Activated effector memory CD4-positive, alpha-beta T cell treated with anti-CD3 and anti-CD28 coated beads, Interleukin-2, amount 50 U/mL, for 16 hours (primary cell): ENCODE results near the gene CD300E.
"Not testable (repeated sequence)": the region's sequence is repeated elsewhere in the genome, so short reads cannot be mapped to it uniquely, and the experiment has no call there.

Experiments used
- DNase-seq: peaks from one replicate; pipeline ENCODE4 v3.0.0-alpha.2; 2020

The CD300E gene

DNA sequence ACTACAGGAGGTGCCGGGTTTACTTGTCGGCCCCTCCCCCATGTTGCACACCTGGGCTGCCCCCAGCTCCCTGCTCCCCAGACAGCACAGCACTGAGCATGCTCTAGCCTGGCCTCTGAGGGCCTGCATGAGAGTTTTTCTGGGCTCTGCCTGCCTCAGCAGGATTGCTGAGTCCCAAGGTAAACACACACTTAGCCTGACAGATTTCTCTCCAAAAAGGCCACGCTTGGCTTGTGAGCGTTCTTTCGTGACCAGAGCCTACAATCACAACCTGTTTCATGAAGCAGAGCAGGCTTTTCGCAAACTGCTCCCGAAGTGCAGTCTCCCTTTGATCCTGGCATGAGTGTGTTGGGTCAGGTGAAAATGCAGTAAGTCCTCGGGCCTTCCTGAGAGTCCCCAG is 9.8 kb upstream of the CD300E start:
- DNase-seq: no peak

DNA sequence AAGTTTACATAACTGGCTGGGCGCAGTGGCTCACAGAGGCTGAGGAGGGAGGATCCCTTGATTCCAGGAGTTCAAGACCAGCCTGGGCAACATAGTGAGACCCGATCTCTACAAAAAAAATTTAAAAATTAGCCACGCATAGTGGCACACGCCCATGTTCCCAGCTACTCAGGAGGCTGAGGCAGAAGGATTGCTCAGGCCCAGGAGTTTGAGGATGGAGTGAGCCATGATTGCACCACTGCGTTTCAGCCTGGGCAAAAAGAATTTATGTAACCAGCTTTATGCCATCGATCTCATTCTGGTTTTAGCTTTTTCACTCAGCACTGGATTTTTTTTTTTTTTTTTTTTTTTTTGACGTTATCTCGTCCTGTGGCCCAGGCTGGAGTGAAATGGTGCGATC is 9.1 kb upstream of the CD300E start:
- DNase-seq: no peak

DNA sequence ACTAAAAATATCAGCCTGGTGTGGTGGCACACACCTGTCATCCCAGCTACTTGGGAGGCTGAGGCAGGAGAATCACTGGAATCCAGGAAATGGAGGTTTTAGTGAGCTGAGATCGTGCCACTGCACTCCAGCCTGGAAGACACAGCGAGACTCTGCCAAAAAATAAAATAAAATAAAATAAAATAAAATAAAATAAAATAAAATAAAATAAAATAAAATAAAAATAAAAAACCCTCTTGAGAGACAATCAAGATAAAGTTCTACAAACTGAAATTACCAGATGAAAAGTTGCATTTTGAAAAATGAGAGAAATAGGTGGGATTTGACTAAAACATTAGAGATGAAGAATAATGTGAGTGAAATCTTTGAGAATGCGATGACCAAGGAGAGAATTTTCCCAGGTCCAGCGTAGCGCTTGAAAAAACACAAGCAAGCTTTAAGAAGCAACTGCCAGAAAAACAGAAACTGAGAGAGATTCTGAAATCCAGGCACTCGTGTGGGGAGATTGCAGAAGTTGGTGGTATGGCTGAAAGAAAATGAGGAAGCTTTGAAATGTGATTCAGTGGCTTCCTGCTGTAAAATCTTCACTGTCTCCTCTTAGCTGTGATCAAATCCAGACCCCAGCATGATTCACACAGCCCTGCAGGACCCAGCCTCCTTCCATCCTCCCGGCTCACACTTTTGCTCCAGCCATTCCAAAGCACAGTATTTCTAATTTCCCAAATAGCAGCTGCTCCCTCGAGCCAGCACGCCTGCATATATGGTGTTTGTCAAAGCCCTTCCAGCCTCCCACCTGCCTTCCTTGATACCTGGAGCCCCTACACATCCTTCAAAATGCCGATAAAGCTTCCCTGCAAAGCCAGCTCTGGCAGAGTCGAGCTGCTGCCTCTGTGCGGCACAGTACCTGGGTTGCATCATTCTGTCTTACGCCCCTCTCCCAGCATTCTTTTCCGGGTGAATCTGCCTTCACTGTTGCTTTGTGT is 8.2 kb upstream of the CD300E start:
- no peak for DNase-seq

DNA sequence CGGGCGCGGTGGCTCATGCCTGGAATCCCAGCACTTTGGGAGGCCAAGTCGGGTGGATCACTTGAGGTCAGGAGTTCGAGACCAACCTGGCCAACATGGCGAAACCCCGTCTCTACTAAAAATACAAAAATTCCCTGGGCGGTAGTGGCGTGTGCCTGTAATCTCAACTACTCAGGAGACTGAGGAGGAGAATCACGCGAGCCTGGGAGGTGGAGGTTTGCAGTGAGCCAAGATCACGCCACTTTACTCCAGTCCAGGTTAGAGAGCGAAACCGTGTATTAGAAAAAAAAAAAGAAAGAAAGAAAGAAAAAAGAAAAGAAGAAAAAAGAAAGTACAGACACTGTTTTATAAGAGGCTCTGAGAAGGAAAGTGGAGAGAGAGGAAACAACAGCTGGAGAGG is 6.7 kb upstream of the CD300E start:
- not testable (repeated sequence) for DNase-seq

DNA sequence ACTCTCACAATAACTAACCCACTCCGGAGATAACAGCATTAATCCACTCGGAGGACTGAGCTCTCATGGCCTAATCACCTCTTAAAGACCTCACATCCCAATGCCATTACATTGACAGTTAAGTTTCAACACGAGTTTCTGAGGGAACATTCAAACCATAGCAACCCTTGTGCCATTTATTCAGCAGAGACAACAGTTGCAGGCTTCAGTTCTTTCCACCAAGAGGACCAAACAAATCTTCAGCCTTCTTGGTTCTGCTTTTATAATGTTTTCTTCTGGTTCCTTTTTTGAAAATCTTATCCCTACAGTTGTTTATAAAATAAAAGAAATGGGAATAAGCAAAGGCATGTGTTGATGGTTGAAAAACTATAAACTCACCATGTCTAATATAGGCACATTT is 2.1 kb upstream of the CD300E start:
- no peak for DNase-seq

DNA sequence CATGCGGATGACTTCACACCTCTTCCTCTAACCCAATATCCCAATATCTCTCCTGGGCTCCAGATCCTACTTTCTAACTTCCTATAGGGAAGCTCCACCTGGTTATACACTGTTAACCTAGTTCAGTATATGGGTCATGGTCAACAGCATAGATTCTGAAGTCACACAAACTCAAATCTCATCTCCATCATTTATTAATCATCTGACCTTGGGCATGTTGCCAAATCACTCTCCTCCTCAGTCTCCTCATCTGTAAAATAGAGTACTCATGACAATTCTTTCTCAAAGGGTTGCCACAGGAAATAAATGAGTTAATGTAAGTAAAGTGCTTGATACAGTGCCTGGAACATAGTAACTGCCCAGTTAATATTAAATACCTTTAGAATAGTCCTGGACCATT is 593 bp upstream of the CD300E start:
- DNase-seq: no peak

DNA sequence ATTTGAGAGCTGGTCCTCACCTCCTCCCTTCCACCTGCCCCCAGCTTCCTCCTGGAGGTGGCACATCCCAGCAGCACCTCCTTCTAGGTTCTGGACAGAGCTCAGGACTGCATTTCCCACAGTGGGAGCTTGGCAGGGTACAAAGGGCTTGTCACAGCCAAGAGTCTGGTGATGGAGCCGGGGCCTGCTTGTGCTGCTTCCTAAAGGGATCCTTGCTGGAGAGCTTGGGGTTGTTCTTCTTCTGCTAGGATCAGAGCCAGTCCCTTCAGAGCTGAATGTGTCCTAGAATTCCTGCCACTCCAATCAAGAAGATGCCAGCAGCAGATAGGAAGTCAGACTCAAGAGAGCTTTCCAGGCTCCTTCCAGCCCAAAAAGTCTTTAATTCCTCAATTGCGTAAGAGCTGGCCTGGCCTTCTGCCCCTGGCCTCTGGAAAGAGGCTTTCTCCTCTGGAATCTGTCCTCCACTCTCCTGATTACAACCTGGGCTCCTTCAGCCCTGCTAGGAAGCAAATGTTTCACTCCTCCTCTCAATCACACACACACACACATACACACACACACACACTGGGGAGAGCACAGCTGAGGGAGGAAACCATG is 4.4 kb downstream of the CD300E start:
- no peak for DNase-seq

DNA sequence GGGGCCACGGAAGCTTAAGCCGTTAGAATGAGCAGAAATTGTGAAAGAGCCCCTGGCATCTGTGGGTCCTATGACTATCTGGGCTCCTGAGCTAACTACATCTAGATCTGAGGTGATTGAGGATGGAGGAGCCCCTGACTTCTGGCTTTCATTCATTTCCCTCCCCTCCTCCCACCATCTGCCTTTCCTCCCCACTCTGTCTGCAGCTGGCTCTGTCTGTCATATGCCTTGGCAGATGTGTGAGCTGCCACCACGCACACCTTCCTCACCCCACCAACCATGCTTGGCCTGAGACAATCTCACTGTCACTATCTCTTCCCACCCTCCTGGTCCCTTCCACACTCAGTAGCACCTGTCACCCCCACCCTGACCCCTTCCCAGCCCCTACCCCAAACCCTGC is 5.1 kb downstream of the CD300E start:
- no peak for DNase-seq

DNA sequence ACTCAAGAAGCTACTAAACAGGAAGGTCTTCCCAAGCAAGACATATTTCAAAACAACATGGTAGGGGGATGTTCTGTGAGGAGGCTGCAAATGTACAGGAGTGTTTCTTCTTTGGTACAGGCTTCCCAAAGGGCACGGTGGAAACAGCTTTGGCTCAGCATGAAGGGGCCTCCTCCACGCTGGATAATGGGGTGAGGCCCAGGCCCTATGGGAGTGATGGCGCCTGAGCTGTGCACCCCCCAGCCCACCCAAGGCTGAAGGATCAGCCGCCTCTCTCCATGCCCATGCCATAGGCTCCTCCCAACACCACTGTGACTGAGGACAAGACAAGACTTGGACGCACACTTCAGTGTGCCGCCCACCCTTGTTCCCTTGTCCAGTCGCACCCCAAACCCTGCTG is 6.8 kb downstream of the CD300E start:
- DNase-seq: no peak

DNA sequence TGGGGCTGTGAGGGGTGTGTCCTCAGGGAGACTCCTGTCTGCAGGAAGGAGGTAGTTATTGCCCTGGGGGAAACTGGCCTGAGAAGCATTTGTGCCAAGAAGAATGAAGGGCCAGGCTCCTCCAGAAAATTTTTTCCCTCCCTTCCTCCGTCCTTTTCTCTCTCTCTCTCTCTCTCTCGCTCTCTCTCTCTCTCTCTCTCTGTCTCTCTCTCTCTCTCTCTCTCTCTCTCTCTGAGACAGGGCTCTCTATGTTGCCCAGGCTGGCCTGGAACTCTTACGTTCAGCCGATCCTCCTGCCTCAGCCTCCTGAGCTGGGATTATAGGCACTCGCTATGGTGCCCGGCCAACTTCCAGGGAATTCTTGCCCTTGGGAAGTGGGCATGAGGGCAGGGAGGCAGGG is 11.5 kb downstream of the CD300E start:
- DNase-seq: no peak

DNA sequence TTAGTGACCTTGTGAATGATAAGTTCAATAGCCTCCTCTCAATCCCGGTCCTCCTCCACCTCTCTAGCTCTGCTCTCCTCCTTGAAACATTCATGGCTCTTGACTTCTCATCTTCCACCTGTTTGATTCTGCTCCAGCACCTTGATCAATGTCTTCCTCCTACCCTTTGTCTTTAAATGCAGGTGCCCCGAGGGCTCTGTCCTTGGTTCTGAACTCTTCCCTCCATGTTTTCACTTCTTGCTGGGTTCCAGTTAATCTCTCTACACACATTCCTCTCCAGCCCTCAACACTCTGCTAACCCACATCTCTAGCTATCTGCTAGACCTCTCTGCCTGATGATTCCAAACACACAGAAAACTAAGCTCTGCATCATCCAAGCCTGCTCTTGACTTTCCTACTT is 13.4 kb downstream of the CD300E start:
- DNase-seq: no peak

DNA sequence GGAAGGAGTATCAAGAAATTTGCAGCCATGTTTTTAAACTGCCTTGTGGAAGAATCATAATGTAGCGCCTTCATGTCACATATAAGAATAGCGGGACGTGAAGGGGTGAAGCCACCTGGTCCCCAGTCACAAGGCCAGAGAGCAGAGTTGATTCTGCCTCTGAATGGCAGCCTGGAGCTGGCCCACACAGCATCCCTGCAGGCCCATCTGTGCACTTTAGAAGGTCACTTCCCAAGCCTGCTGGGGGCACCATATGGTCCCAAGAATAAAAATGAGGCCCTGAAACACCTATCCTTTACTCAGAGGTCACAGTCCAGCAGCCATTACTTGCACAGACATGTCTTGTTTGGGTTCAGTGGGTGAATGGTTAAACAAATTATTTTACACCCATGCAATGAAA is 15.0 kb downstream of the CD300E start:
- no peak for DNase-seq

DNA sequence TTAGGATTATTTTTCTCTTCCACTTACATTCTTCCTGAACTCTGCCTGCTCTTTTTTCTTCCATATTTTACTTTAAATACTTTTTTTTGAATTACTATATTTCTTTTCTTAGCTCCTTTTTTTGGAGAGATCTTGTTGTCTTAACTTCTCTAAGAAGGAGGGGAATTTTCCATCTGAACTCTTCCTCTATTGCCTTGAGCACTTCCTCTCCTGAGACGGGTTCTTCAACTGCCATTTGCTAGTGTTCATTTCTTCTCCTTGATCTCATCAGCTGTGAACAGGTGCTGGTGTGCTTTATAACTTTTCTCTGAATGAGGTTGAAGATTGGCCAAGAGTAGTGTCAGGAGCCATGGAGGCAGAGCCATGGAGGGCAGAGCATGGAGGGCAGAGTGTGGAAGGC is 16.3 kb downstream of the CD300E start:
- no peak for DNase-seq

DNA sequence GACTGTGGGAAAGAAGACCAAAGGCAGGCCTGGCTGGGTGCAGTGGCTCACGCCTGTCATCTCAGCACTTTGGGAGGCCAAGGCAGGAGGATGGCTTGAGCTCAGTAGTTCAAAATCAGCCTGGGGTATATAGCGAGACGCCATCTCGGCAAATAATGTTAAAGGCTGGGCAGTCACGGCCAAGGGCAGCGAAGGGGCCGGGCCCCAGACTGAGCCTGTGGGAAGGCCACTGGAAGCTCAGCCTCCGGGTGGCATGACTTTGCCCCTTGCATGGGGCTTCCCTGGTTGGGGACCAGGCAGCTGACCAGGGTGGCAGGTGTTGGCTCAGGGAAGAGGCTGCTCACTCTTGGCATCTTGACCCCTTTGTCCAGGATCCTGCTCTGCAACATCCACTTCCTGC is 17.5 kb downstream of the CD300E start:
- DNase-seq: no peak

DNA sequence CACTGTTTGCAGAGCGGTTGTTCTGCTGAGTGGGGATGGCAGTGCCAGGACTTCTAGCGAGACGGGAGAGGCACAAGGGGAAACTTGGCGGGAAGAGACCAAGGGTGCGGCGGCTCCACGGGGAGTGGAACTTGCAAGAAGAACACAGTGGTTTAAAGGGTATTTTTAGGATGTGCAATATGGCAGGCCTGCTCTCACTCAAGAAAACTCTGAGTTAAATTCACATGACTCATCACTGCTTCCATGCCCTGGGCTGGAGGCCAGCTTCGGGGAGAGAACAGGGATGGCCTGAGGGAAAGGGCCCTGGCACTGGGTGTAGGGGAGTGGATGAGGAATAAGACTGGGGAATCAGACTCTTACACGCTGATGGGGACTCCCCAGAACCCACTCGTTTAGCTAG is 18.2 kb downstream of the CD300E start:
- DNase-seq: no peak

DNA sequence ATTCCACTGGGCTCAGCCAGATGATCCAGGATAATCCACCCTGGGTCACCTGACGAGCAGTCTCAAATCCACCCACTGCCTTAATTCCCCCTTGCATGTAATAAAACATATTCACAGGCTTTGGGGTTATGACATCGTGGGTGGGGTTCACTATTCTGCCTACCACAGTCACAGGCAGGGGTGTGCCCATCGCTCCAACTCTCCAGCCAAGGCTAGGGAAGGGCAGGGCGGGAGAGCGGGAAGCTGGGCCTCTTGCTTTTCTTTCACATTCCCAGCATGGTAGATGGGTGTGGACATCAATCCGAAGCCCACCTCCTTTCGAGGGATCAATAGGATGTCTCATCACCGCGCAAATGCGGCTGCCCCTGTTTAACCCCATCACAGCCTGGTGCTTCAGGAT is 18.8 kb downstream of the CD300E start:
- no peak for DNase-seq

DNA sequence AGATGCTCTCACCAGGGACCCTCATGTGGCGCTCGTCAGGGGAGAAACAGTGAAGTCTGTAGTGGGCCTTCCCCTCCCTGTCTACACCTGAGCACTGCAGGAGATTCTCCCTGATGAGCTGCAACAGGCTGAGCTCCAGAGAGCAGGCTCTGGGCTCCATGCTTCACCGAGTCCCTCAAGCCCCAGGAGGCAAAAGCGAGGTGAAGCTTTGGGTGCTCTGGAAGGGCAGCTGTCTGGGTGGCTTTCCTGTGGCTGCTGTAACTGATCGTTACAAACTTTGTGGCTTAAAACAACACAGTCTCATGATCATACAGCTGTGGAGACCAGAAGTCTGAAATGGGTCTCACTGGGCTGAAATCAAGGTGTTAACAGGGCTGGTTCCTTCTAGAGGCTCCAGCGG is 19.3 kb downstream of the CD300E start:
- DNase-seq: no peak

DNA sequence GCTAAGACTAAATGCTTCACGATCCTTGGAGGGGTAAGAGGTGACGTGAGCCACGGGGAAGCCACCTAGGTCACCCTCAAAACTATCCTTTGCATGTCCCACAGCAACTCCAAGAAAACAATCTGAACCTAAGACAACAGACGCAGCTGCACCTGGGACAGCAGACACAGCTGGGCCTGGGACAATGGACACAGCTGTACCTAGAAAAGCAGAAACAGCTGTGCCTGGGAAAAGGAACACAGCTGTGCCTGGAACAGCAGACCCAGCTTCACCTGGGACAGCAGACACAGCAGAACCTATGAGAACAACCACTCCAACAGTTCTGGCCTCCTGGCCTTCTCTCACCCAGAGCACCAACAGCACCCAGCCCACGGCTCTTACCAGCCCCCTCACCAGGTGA is 19.8 kb downstream of the CD300E start:
- DNase-seq: no peak

DNA sequence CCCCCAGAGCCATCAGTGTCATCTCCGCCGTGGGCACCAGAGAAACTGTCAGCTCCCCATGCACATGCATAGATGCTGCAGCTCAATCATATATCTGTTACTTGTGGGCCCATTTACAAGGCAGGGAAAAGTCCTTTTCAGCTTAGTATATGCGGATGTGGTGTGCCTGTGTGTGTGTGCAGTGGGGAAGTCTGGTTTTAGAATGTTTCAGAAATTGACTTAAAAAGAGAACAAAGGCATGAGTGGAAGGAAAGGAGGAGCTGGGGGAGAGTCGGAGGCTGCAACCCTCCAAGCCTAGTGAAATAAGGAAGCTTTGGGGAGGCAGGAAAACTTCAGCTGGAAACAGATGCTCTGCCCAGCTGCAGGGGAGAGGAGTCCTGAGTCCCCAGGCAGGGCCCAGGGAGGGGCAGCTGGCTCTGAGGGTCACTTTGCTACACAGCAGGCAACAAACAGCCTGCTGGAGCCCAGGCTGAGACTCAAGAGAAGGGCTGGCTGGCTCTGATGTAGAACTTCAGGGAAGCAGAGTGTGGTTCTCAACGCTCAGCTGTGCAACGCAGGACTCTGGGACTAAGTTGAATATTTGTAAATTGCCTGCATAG is 20.4 kb downstream of the CD300E start:
- no peak for DNase-seq

DNA sequence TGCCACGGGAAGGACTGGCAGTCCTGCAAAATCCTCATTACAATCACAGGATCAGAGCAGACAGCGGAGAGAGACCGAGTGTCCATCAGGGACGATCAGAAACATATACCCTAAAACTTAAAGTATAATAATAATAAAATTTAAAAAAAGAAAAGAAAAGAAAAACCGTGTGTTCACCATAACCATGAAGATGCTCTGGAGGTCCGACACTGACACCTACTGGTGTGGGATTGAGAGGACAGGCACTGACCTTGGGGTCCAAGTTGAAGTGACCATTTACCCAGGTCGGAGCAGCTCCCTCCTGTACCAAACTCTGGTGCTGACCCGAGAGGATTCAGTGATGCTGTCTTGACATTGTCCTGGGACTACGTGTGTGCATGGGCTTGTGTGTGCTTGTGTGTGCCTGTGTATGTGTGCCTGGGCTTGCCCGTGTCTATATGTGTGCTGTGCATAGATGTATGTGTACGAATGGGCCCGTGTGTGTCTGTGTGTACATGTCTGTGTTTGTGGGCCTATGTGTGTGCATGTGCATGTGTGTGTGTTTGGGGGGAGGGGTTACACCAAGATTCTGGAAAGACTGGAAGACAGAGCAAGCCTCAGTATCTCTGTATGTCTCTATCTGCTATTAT is 21.5 kb downstream of the CD300E start:
- DNase-seq: no peak

DNA sequence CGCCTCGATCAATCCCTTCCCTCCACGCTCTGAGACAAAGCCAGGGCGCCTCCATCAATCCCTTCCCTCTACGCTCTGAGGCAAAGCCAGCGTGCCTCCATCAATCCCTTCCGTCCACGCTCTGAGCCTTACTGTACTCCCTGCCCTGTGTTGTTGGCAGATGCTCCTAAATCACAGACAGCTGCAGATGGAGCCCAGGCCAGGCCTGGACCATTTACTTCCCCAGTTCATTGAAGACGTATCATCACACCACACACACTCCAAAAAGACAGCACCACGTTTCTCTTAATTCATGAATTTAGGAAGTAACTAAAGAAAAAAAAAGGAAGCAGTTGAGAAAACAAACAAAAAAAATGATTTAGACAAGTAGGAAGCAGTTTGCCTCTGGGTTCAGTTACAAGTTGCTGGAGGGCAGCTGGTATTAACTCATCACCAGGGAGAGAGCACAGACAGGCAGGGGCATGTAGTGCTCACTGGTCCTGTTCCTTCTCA is 24.0 kb downstream of the CD300E start:
- DNase-seq: no peak

DNA sequence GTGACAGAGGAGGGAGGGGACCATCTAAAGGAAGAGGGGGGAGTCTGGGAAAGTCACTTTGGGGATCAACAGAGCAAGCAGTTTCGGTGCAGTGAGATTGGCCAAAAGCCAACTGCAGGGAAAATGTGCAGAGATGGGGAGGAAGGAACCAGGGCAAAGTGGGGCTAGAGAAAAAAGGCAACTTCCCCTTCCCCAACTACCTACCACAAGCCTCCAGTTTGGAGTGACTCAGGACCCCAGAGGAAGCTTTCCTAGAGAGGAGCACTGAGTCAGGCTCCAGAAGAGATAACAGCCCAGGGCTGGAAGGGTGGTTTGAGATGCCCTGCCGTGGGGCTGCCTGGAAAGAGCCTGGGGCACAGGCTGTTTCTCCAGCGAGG is 24.5 kb downstream of the CD300E start:
- DNase-seq: no peak

DNA sequence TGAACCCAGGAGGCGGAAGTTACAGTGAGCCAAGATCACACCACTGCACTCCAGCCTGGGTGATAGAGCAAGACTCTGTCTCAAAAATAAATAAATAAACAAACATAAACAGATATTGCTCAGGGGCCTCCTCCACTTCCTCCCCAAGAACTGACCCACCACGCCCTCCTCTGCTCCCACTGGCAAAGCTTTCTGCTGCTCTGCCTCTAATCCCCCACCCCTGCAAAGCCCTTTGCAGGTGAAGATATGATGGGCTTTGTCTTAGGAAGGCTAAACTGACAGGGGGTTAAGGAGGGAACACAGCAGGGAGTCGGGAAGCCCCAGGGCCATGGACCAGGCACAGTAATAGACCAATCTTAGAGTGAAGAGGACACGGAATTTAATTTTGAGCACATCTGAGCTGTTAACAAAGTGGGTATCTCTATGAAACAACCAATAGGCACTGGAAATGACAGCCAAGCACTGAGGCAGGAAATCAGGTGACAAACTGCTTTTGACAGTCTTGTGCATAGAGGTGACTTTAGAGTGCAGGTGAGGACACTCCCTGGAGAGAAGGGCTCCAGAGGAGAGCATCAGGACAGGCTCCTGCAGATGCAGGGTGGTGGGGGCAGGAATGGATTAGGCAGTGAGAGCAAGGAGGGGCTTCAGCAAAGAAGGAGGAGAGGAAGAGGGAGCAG is 25.1 kb downstream of the CD300E start:
- no peak for DNase-seq
